Right lung (tissue), 5 donors: ENCODE results near the gene MUC2. TPM values are rescaled to one million over a fixed set of nuclear protein-coding genes. Genes with fewer than 3 reads are reported as not detected.
A peak's percentile ranks its signal among the peaks of the same experiment; 100 is the strongest.

Experiments used
- DNase-seq, 2 donors: peaks; one replicate each; pipeline ENCODE4 v3.0.0-alpha.2; 2013
- polyA plus RNA-seq, 5 donors: library from polyadenylated mRNA; unstranded; fragments of 120-200 nt; gene quantifications; one replicate each; pipeline versions ENCODE4 v1.2.1 to v1.2.3, GENCODE V29; 2013; ENCODE audit warnings: inconsistent platforms in 1 of 5, low replicate concordance in 1 of 5; ENCODE audit not compliant: insufficient read length in 5 of 5, insufficient read depth in 1 of 5

MUC2 gene
- polyA plus RNA-seq, 5 donors: 0.01 to 0.26 (median 0.04) TPM

- DNase-seq: no peak
Observed at GRCh38 chr11:1036303-1036923, 38.3 kb upstream of the MUC2 start, which contains the start of gene MUC6. Gene MUC6, minus strand, starts transcription at chr11:1036718. Its CDS starts 63 bp downstream, at chr11:1036655.

GRCh38 chr11:1036931-1037330 is 37.7 kb upstream of the MUC2 start:
- DNase-seq: no peak

GRCh38 chr11:1037506-1038055 is 37.1 kb upstream of the MUC2 start:
- DNase-seq: no peak

GRCh38 chr11:1038361-1038760 is 36.3 kb upstream of the MUC2 start:
- no peak for DNase-seq

- DNase-seq: no peak
Observed at GRCh38 chr11:1038921-1039320, 35.8 kb upstream of the MUC2 start.

GRCh38 chr11:1039481-1040427 is 34.9 kb upstream of the MUC2 start:
- no peak for DNase-seq

GRCh38 chr11:1040428-1041148 is 34.1 kb upstream of the MUC2 start:
- DNase-seq: no peak

GRCh38 chr11:1041149-1041467 is 33.6 kb upstream of the MUC2 start:
- no peak for DNase-seq

GRCh38 chr11:1041471-1041870 is 33.2 kb upstream of the MUC2 start:
- DNase-seq: no peak

- DNase-seq: no peak
Observed at GRCh38 chr11:1041936-1042608, 32.6 kb upstream of the MUC2 start.

- no peak for DNase-seq
Observed at GRCh38 chr11:1042626-1043562, 31.8 kb upstream of the MUC2 start.

GRCh38 chr11:1043563-1044096 is 31.0 kb upstream of the MUC2 start:
- no peak for DNase-seq

- DNase-seq: no peak
Observed at GRCh38 chr11:1044160-1044559, 30.5 kb upstream of the MUC2 start.

GRCh38 chr11:1047595-1048156 is 27.0 kb upstream of the MUC2 start:
- no peak for DNase-seq

- no peak for DNase-seq
Observed at GRCh38 chr11:1048375-1049070, 26.2 kb upstream of the MUC2 start.

GRCh38 chr11:1049071-1049405 is 25.6 kb upstream of the MUC2 start:
- no peak for DNase-seq

- DNase-seq: peak in 1 of 2 donors; percentile 31
Observed at GRCh38 chr11:1049431-1049891, 25.2 kb upstream of the MUC2 start.

GRCh38 chr11:1049911-1050580 is 24.6 kb upstream of the MUC2 start:
- no peak for DNase-seq
